NCI-H146 (cell line): Measurements from ENCODE around the gene STING1.
A peak's percentile ranks its signal among the peaks of the same experiment; 100 is the strongest.
"Not testable (repeated sequence)": the region's sequence is repeated elsewhere in the genome, so short reads cannot be mapped to it uniquely, and the experiment has no call there.

ENCODE experiments used
- DNase-seq: peaks from one replicate; lab custom pipeline; 2025; lab: John Stamatoyannopoulos, UW

The STING1 gene

DNA sequence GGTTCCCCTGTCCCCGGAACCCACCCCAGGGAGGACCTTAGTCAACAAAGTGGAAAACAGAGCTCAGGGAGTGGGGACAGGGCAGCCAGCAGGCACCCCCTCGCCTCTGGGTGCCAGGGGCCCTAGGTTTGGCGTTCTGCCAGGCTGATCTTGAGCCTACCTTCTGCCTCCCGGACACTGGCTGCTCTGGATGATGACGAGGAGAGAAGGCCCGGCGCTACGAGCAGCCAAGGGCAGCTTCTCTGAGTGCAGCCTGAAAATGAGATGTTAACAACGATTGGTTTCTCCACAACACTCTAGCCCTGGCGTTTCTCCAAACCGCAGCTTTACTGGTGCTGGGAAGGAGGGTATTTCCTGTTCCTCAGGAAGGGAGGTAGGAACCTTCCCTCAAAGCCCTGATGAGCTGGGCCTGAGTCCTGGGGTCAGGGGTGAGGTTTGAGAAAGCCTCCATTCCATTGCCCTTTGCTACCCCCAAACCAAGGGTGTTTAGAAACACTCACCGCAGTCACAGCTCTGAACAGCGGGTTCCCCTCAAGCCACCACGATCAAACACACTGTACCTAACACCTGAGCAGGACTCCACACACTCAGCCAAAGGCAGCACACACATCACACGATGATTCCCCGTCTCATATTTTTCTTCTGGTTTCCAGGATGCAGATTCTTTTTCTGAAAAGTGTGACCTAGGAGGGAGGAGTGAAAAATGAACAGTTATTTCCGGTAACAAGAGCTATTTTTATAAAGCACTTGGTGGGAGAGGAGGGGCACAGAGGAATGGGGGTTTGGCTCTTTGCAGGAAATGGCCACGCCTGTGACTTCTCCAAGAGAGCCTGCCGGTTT is at the start of gene STING1:
Gene STING1, minus strand, starts transcription at position 709 of the 840 bp plus-strand sequence. CDS start 1,054 bp downstream, outside the sequence.
- DNase-seq = no peak

DNA sequence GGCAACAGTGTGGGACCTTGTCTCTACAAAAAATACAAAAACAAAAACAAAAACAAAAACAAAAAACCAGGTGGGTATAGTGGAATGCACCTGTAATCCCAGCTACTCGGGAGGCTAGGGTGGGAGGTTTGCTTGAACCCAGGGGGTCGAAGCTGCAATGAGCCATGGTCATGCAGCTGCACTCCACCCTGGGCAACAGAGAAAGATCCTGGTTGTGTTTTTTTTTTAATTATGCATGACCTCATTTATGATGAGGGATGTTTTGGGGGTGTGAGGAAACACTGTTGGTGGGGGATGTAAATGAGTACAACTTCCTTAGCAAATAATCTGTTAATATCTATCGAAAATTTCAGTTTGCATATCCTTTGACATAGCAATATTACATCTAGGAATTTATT is 49.2 kb upstream of the STING1 start:
- DNase-seq = no peak

DNA sequence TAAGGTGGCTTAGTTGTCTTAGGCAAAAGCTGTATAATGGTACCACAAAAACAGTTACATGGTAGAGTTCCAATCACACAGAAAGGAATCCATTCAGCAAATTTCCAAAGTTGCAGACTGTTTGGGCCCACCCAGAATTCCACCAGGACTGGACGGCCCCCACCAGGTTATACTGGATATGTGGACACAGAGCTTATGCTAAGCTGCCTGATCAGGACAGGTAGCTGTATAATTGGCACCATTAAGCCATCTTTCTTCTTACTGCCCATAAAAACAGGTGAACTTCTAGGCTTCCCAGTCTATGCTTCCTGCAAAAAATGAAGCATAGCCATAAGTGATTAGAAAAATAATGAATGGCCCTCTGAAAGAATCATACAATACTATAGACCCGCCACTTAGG is 47.5 kb upstream of the STING1 start:
- not testable (repeated sequence) for DNase-seq

DNA sequence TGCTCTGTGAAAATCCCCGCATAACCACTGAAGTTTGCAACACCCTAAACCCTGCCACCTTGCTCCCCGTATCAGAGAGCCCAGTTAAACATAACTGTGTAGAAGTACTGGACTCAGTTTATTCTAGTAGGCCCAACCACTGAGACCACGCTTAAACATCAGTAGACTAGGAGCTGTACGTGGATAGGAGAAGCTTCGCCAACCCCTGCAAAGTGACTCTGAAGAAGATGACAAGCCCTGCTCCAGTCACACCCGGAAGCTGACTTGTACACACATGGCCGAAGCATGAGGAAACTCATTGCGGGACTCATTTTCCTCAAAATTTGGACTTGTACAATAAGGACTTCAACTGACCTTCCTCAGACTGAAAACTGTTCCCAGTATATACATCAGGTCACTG is 46.1 kb upstream of the STING1 start:
- DNase-seq = not testable (repeated sequence)

DNA sequence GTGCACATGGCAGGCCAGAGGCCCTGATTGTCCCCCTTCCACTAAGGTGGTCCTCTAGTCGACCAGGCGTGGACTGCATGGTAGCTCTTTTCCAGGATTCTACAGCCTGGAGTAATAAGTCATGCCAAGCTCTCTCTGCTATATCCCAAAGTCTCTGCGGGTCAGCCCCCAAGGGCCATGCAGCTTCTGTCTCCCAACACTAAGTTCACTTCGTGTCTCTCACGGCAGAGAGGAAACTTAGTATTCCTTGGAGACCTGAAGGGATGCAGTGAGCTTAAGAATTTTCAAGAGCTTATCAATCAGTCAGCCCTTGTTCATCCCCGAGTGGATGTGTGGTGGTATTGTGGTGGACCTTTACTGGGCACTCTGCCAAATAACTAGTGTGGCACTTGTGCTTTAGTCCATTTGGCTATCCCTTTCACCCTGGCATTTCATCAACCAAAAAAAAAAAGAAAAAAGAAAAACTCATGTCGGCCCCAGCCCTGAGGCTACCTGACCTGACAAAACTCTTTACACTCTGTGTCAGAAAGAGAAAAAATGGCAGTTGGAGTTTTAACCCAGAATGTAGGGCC is 45.4 kb upstream of the STING1 start:
- DNase-seq = not testable (repeated sequence)

DNA sequence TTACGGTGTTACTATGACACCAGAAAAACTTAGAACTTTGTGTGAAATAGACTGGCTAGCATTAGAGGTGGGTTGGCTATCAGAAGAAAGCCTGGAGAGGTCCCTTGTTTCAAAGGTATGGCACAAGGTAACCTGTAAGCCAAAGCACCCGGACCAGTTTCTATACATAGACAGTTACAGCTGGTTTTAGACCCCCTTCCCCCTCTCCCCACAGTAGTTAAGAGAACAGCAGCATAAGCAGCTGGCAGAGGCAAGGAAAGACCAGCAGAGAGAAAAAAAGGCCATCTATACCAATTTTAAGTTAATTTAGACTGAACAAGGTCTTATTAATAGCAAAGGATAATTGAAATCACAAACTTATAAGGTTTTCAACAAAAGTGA is 44.5 kb upstream of the STING1 start:
- not testable (repeated sequence) for DNase-seq

DNA sequence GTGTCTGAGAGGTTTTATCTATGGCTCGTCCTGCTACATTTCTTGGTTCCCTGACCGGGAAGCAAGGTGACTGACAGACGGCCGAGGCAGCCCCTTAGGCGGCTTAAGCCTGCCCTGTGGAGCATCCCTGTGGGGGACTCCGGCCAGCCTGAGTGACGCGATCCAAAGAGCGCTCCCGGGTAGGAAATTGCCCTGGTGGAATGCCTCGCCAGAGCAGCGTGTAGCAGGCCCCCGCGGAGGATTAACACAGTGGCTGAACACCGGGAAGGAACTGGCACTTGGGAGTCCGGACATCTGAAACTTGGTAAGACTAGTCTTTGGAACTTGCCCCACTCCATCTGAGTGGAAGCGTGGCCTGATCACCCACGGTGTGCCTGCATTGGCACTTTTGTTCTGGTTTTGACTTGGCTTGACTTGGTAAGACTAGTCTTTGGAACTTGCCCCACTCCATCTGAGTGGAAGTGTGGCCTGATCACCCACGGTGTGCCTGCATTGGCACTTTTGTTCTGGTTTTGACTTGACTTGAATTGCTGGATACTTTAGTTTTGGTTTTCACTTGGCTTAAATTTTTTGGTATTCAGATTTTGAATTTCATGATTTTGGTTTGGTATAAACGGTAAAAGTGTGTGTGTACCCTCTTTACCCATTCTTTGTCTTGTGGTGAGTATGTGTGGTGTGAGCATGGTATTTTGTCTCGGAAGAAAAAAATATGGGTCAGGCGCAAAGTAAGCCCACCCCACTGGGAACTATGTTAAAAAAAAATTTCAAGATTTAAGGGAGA is 43.9 kb upstream of the STING1 start:
- not testable (repeated sequence) for DNase-seq

DNA sequence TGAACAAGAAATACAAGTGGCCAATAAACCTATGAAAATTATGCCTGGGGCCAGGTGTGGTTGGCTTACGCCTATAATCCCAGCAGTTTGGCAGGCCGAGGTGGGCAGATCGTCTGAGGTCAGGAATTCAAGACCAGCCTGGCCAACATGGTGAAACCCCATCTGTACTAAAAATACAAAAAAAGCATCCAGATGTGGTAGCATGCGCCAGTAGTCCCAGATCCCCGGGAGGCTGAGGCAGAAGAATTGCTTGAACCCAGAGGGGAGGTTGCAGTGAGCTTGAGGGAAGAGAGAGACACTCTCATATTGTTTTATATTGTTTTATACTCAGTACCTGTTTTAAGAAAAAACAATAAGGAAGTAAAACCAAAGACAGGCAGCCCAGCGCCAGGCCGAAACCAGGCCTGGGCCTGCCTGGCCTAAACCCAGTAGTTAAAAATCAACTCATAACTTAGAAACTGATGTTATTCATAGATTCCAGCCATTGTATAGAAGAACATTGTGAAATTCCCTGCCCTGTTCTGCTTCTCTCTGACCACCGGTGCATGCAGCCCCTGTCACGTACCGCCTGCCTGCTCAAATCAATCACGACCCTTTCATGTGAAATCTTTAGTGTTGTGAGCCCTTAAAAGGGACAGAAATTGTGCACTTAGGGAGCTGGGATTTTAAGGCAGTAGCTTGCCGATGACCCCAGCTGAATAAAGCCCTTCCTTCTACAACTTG is 43.2 kb upstream of the STING1 start:
- not testable (repeated sequence) for DNase-seq

DNA sequence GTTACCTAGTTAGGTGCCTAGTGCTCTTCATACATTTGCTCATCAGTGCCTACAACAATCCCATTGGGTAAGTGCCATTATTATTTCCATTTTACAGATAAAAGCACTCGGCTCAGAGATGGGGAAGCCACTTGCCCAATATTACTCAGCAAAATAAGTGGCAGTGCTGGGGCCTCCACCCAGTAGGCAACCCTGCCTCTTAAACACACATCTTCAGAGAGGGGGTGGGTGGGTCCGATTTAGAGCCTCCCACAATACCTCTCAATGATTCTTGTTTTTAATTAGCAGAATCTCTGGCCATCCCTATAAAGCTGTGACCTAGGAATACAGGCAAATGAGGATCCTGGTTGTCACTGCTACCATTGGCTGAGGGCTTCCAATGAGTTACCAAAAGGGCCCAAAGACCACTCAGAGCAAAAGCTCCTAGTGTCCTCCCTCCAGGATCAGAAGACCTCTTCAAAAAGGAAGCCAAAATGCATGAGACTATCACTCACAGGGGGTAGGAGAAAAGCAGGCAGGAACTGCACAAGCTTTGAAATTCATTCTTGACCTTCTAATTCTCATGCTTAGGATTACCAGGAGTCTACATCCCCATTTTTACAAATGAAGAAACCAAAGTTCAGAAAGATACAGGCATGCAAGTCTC is 42.5 kb upstream of the STING1 start:
- DNase-seq = no peak

DNA sequence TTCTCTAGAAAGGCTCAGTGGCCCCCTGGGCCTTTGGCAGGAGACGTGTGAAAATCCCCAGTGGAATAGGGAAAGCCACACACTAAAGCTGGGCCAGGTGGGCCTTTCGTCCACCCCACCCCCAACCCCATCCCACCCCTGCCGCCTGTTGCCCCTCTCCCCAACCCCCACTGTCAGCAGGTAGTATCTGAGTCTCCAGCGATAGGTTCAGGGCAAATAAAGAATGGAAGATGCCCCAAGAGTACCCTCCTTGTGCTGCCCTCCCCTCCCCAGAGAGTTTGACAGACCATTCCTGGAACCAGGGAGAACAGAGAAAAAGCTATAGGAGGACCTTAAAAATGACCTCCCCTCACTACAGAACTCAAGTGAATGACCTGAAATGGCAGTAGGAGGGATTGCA is 41.9 kb upstream of the STING1 start:
- DNase-seq = no peak

DNA sequence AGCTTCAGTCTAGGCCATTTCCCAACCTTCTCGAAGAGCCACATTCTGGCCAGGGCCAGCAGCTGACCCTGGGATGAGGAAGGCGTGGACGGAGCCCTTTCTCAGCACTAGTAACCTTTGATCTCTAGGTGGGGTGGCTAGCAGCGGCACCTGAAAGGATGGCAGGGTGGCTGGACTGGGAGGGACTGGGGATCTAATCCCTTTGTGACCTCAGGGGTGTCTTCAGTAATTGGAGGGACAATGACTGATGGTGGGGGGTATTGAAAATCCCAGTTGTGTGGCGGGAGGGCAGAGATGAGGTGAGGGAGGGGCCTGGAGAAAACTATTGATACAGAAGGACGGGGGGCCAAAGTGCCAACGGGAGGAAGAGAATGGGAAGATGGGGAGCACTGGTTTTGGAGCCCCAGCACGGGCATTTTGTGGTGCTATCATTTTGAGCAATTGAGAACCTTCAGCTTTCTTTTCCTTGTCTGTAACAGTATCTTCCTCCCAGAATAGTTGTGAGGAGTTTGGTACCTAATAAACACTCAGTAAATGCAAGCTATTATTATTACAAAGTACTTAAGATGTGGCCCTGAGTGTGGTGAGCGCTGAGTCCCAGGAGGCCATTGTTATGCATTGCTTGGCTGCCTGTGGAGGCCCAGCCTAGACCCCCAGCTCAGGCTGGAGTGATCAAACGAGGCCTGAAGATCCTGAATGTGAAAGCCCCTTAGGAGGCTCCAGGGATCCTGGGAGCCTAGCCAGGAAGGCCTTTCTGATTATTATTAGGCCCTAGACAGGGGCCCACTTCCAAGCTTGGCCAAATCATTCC is 41.3 kb upstream of the STING1 start:
- no peak for DNase-seq

DNA sequence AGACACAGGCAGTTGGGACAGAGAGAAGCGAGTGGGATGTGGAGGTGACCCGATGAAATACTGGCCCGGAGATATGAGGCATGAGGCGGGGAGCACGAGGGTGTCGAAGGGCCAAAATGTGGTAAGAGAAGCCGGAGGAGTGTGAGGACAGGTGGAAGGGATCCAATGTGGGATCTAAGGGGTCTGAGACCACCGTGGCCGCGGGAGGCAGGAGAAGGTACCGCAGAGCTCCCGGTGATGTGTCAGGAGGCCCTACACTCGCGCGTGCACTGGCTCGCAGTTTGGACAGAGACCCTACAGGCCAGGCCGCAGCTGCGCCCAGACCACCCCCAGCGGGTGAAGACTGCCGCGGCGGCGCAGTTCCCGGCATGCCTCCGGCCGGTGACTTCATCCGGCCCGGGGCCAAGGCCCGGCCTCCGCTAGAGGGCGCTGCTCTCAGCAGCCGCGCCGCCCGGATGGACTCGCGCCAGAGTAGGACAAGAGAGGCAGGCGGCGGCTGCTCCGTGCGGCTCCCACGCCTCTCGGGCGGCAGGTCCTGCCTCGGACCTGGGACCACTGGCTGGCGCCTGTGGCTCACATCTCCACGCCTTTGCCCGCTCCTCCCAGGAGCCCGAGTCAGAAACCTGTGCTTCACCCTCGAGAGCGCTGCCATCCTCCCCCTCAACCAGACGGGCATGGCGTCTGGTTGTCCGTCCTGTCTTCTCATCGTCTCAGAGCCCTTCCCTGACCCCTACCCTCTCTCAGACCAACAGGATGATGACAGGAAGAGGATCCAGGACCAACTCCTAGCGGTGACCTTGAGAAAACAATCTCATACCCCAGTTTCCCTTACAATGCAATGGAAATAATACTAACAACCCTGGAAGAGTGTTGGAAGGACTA is 35.4 kb upstream of the STING1 start:
- peak; percentile 72 for DNase-seq

DNA sequence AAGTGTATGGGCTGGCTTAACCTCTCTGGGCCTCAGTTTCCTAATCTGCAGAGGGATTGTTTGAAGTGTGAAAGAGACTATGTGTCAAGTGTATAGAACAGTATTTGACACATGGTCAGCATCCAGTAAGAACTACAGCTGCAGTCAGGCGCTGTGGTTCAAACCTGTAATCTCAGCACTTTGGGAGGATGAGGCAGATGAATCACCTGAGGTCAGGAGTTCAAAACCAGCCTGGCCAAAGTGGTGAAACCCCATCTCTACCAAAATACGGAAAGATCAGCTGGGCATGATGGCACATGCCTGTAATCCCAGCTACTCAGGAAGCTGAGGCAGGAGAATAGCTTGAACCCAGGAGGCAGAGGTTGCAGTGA is 31.9 kb upstream of the STING1 start:
- DNase-seq = no peak

DNA sequence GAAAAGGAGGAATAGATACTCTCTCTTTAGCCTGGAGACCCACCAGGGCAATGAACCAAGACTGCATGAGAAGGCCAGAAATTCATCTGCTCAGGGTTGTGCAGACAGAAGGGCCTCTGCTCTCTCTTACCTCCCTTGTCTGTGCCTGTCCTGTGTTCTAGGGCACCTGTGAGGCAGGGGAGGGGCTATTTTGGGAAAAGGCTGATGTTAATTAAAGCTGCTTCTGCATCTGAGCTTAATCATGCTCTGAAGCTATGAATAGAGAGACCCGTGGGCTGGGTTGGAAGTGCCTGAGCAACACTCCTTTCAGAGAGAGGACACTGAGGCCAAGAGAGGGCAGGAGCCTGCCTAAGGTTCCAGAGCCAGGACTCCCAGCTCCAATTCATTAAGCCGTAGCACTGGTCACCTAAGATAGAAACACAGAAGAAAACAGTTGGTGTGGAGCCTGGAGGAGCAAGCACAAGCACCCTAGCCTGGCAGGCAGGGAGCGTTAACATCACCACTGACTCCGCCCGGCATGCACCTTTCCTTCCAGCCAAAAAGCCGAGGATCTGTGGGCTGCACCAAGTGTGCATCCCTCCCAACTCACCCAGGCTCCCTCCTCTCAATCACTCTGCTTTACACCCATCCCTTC is 31.4 kb upstream of the STING1 start:
- no peak for DNase-seq

DNA sequence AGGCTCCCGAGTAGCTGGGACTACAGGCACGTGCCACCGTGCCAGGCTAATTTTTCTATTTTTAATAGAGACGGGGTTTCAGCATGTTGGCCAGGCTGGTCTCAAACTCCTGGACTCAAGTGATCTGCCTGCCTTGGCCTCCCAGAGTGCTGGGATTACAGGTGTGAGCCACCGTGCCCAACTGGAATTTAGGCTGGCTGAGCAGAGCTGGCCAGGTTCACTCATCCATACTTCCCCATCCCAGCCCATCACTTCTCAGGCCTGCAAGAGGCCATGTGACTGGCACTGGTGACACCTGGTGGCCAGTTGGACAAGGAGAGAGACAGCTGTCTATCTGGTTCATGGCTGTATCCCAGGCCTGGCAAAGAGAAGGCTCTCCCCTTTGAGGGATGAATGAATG is 30.9 kb upstream of the STING1 start:
- peak; percentile 72 for DNase-seq

DNA sequence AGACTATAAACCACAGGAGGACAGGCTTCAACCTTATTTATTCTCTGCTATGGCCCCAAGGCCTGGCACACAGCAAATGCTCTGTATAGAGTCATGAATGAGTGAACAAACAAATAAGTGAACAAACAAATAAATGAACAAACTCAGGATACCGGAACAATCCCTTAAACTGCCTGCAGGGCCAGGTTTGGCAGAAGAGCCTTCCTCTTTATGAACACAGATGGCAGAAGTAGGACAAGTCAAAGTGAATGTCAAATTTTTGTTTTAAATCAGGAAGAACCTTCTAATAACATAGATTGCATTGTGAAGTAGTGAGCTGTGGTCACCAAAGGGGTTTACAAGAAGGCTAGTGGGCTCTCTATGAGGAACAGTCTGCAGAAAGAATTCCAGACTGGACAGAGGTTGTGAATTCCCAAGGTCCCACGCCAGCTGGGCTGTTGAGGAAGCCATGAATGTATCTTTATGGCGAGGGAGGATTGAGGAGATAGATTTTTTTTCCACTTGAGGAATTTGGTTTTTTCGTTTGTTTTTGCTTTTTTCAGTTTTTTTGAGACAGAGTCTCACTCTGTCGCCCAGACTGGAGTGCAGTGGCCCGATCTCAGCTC is 30.3 kb upstream of the STING1 start:
- no peak for DNase-seq

DNA sequence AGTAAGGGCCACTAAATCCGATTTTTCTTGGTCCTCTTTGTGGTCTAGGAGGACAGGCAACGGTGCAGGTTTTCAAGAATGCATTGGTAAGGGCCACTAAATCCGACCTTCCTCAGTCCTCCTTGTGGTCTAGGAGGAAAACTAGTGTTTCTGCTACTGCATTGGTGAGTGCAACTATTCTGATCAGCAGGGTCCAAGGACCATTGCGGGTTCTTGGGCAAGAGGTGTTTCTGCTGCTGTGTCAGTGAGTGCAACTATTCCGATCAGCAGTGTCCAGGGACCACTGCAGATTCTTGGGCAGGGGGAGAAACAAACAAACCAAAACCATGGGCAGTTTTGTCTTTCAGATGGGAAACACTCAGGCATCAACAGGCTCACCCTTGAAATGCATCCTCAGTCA is 22.2 kb upstream of the STING1 start:
- not testable (repeated sequence) for DNase-seq

DNA sequence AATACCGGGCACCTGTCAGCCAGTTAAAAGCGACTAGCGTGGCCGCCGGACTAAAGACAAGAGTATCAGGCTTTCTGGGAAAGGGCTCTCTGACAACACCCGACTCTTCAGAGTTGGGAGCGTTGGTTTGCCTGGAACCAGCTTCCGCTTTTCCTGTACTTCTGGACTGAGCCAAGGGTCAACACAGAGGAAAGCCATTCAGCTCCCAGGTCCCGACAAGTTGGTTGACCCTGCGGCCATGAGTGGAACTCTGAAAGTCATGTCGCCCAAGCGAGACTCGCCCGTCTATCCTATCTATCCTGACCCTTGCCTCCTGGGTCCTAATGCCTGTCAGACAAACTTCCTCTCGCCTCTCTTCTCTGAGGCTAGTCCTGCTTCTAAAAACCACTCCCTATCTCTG is 21.3 kb upstream of the STING1 start:
- DNase-seq = not testable (repeated sequence)
